K562 (cell line): ENCODE measurements around the gene WDR64. TPM values are rescaled to one million over a fixed set of nuclear protein-coding genes. Genes with fewer than 3 reads are reported as not detected.

Experiments
- ATAC-seq: fragments of 200-7000 bp; cut with Tn5 transposase; 3 replicates; pipeline ENCODE4 v1.9.1; 2020; ENCODE audit warnings: moderate library complexity
- BruUV-seq: library from RNA; stranded (reverse); fragments of 400-500 nt; replicated peaks from 2 replicates; lab custom pipeline; 2021; lab: Mats Ljungman, UMichigan
- CTCF ChIA-PET: fragments of 300-600 bp; formaldehyde crosslinking; extraction: SDS; loops from one replicate; lab custom pipeline; 2021; ENCODE audit warnings: low intra/inter-chr PET ratio; lab: Yijun Ruan, JAX
- POLR2A ChIA-PET: fragments of 300-600, 350-650 bp; sonication (Branson Sonifier 250); formaldehyde crosslinking; extraction: SDS; loops from one replicate; lab custom pipeline; 2021; ENCODE audit warnings: antibody characterized with exemption, inconsistent platforms; lab: Yijun Ruan, JAX
- DNase-seq, 4 experiments: peaks; one replicate each; pipeline versions ENCODE4 v3.0.0 to v3.0.0-alpha.2; 2011 to 2018; ENCODE audit warnings: low spot score in 3 of 4, mixed read lengths in 3 of 4; ENCODE audit errors: extremely low read depth in 1 of 4
- FAIRE-seq: peaks from 2 replicates; lab custom pipeline; 2011; peaks lifted over from hg19 to GRCh38; lab: Jason Lieb, UNC
- H2AFZ ChIP-seq: 2 replicates; pipeline ENCODE4 v1.6.0; 2011; ENCODE audit warnings: low read depth, low read length, control low read depth, inconsistent platforms
- H3K27ac ChIP-seq: fragments of 200-600 bp; 3 replicates; pipeline ENCODE4 v1.8.0; 2011; ENCODE audit warnings: low read depth, mild to moderate bottlenecking, control low read depth, inconsistent platforms, low read length, moderate library complexity, mixed read lengths; ENCODE audit errors: extremely low read depth
- H3K27me3 ChIP-seq, 2 experiments: fragments of 300-600 bp in 1 of 2; 2 replicates in 1 of 2; 3 replicates in 1 of 2; pipeline versions ENCODE4 v1.6.0 to v1.8.0; 2011; ENCODE audit warnings: inconsistent platforms in 2 of 2, low read length in 2 of 2, mild to moderate bottlenecking in 1 of 2, mixed read lengths in 1 of 2, moderate library complexity in 1 of 2; ENCODE audit not compliant: control insufficient read depth in 2 of 2, insufficient read depth in 2 of 2
- H3K36me3 ChIP-seq: fragments of 300-600 bp; 3 replicates; pipeline ENCODE4 v1.8.0; 2011; ENCODE audit warnings: mild to moderate bottlenecking, low read length, inconsistent platforms; ENCODE audit not compliant: control insufficient read depth, insufficient read depth
- H3K4me1 ChIP-seq, 2 experiments: fragments of 200-600 bp in 1 of 2; replicated peaks in 1 of 2; 2 replicates in 1 of 2; 3 replicates in 1 of 2; pipeline versions ENCODE4 v1.5.1 to v1.8.0; 2011; ENCODE audit warnings: inconsistent platforms in 2 of 2, low read length in 2 of 2, mild to moderate bottlenecking in 1 of 2, mixed read lengths in 1 of 2, moderate library complexity in 1 of 2; ENCODE audit not compliant: control insufficient read depth in 2 of 2, insufficient read depth in 2 of 2
- H3K4me2 ChIP-seq: 2 replicates; pipeline ENCODE4 v1.6.1; 2011; ENCODE audit warnings: low read length, control low read depth, inconsistent platforms, mixed read lengths; ENCODE audit not compliant: insufficient read depth
- H3K4me3 ChIP-seq: fragments of 200-600 bp; sonication (generic), shearing (Covaris generic); 2 replicates; pipeline ENCODE4 v1.5.1; 2016; ENCODE audit warnings: control low read depth, inconsistent platforms
- H3K79me2 ChIP-seq: fragments of 200-600 bp; 3 replicates; pipeline ENCODE4 v1.8.0; 2011; ENCODE audit warnings: low read length, inconsistent platforms; ENCODE audit not compliant: control insufficient read depth, insufficient read depth
- H3K9ac ChIP-seq, 2 experiments: 2 replicates each; pipeline versions ENCODE4 v1.6.0 to v1.6.1; 2011; ENCODE audit warnings: low read depth in 2 of 2, low read length in 2 of 2, control low read depth in 1 of 2, inconsistent platforms in 1 of 2, mild to moderate bottlenecking in 1 of 2, mixed read lengths in 1 of 2; ENCODE audit not compliant: insufficient read depth in 1 of 2
- H3K9me1 ChIP-seq: one replicate; pipeline ENCODE4 v1.6.0; 2011; ENCODE audit warnings: inconsistent platforms, mild to moderate bottlenecking, low read length, moderate library complexity; ENCODE audit not compliant: control insufficient read depth, insufficient read depth
- H3K9me3 ChIP-seq: replicated peaks from 2 replicates; pipeline ENCODE4 v1.5.1; 2011; ENCODE audit warnings: low read depth, low read length, inconsistent platforms; ENCODE audit not compliant: control insufficient read depth, insufficient read depth
- H4K20me1 ChIP-seq: replicated peaks from 2 replicates; pipeline ENCODE4 v1.6.1; 2011; ENCODE audit warnings: low read length, inconsistent platforms, mixed read lengths; ENCODE audit not compliant: control insufficient read depth, insufficient read depth
- KDM1A ChIP-seq, 2 experiments: fragments of 450-650 bp; IDR thresholded peaks; 2 replicates each; pipeline ENCODE4 v1.6.1; 2016; ENCODE audit warnings: mild to moderate bottlenecking in 2 of 2
- NR1H2 ChIP-seq: sonication (generic); formaldehyde crosslinking; IDR thresholded peaks from 2 replicates; pipeline ENCODE4 v1.4.0; 2020; ENCODE audit warnings: mild to moderate bottlenecking, missing genetic modification reagents
- RBM14 ChIP-seq: fragments of 200-400 bp; formaldehyde crosslinking; IDR thresholded peaks from 2 replicates; pipeline ENCODE4 v1.6.1; 2018; ENCODE audit warnings: low read depth, mild to moderate bottlenecking, low read length, moderate library complexity, borderline replicate concordance; ENCODE audit not compliant: insufficient read depth
- RFX7 ChIP-seq: fragments of 250-450 bp; sonication (Bioruptor Pico); IDR thresholded peaks from 2 replicates; pipeline ENCODE4 v1.5.1; 2021; ENCODE audit warnings: mild to moderate bottlenecking
- SAFB ChIP-seq: fragments of 200-400 bp; formaldehyde crosslinking; IDR thresholded peaks from 2 replicates; pipeline ENCODE4 v1.6.1; 2017; ENCODE audit warnings: low read depth, low read length, borderline replicate concordance
- ZNF551 ChIP-seq: fragments of 250-450 bp; sonication (Bioruptor Pico); IDR thresholded peaks from 2 replicates; pipeline ENCODE4 v1.5.0; 2021; ENCODE audit warnings: mild to moderate bottlenecking, moderate library complexity
- WGBS: fragments of 100-300 bp; shearing (Covaris generic); methylation state at CpG from one replicate; pipeline ENCODE4 v1.1.6; 2016; ENCODE audit warnings: low coverage, mixed read lengths; ENCODE audit not compliant: insufficient coverage; ENCODE audit errors: missing lambda C conversion rate; 5-methylcytosine and 5-hydroxymethylcytosine counted together
- in situ Hi-C: fragments of 300-500 bp; cut with MboI; formaldehyde crosslinking; loops from 4 replicates; pipeline ENCODE4 v1.15.0; 2018; ENCODE audit warnings: inconsistent platforms, mixed read lengths
- intact Hi-C: fragments of 100-400 bp; cut with micrococcal nuclease; formaldehyde crosslinking; loops from 2 replicates; pipeline ENCODE4 v1.14.2; 2022
- polyA plus RNA-seq, 8 experiments: library from polyadenylated mRNA; depleted of rRNA in 4 of 8; stranded (reverse) in 5 of 8; unstranded in 3 of 8; fragments of >200 nt; fragmentation: Nextera tagmentation in 2 of 8; fragmentation: Illumina TruSeq in 1 of 8; extraction: Ambion mirVana in 2 of 8; extraction: Trizol in 1 of 8; gene quantifications; 2 replicates each; pipeline versions ENCODE4 v1.2.1 to v1.2.3, GENCODE V29; 2011 to 2014; ENCODE audit warnings: inconsistent platforms in 1 of 8, missing spikeins in 1 of 8
- total RNA-seq, 7 experiments: library from RNA; depleted of rRNA in 6 of 7; stranded (reverse); fragments of >200 nt in 6 of 7; fragmentation: Illumina TruSeq in 2 of 7; extraction: Trizol in 2 of 7; gene quantifications; 2 replicates each; pipeline versions ENCODE4 v1.2.1 to v1.2.3, GENCODE V29; 2011 to 2021; ENCODE audit warnings: low replicate concordance in 1 of 7
- TF ChIP-seq, protein P1 (sequence below): sonication (generic); formaldehyde crosslinking; IDR thresholded peaks from 2 replicates; pipeline ENCODE4 v1.9.0; 2022; ENCODE audit warnings: mild to moderate bottlenecking, missing genetic modification reagents
- TF ChIP-seq, protein P2 (sequence below): fragments of 250-450 bp; sonication (Bioruptor Pico); IDR thresholded peaks from 2 replicates; pipeline ENCODE4 v1.5.1; 2021; ENCODE audit warnings: mild to moderate bottlenecking
- TF ChIP-seq, protein P3 (sequence below): fragments of 200-800 bp; sonication (Bioruptor generic); IDR thresholded peaks from 2 replicates; pipeline ENCODE4 v1.6.1; 2016; ENCODE audit warnings: missing genetic modification characterization, missing compliant biosample characterization

Gene WDR64
- total and polyA plus RNA-seq, 9 of the 15 experiments (the other 6 are each of a cell fraction or from before 2014, with no cell fraction given): 0.06 to 0.29 (median 0.19) TPM; not detected in 5

GRCh38 chr1:241707442-241707841 lies 55.4 kb downstream of the WDR64 start:
- no peak overlapping the region for H3K4me3 ChIP-seq
- H3K9ac ChIP-seq: no peak overlapping the region
- no peak for FAIRE-seq
- no peaks in the 10 kb centered on the region for H4K20me1 ChIP-seq
- H3K9me3 ChIP-seq: peaks cover 6% of the 10 kb centered on the region
- 66% methylated on average over 2 of the region's 2 CpGs for WGBS
- in situ Hi-C loops (no loop called here), intact Hi-C loops (no loop called here)
- no TSS peak for BruUV-seq
- no peak for DNase-seq
- no peaks in the 10 kb centered on the region for H3K79me2 ChIP-seq
- H3K9me1 ChIP-seq: no peaks in the 10 kb centered on the region
- peak overlapping the region; percentile 40 for H2AFZ ChIP-seq
- TF ChIP-seq RFX7 (no peak), KDM1A (IDR thresholded peaks at IDR 0.05) (no peak), RBM14 (no peak), NR1H2 (CRISPR knock-in tag) (no peak), SAFB (no peak), ZNF551 (CRISPR knock-in tag) (no peak)
- TF ChIP-seq, protein P1, sequence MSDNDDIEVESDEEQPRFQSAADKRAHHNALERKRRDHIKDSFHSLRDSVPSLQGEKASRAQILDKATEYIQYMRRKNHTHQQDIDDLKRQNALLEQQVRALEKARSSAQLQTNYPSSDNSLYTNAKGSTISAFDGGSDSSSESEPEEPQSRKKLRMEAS (CRISPR knock-in tag): no peak
- TF ChIP-seq, protein P2, sequence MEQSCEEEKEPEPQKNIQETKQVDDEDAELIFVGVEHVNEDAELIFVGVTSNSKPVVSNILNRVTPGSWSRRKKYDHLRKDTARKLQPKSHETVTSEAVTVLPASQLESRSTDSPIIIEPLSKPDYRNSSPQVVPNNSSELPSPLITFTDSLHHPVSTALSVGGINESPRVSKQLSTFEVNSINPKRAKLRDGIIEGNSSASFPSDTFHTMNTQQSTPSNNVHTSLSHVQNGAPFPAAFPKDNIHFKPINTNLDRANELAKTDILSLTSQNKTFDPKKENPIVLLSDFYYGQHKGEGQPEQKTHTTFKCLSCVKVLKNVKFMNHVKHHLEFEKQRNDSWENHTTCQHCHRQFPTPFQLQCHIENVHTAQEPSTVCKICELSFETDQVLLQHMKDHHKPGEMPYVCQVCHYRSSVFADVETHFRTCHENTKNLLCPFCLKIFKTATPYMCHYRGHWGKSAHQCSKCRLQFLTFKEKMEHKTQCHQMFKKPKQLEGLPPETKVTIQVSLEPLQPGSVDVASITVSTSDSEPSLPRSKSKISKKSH (CRISPR knock-in tag): no peak
- TF ChIP-seq, protein P3, sequence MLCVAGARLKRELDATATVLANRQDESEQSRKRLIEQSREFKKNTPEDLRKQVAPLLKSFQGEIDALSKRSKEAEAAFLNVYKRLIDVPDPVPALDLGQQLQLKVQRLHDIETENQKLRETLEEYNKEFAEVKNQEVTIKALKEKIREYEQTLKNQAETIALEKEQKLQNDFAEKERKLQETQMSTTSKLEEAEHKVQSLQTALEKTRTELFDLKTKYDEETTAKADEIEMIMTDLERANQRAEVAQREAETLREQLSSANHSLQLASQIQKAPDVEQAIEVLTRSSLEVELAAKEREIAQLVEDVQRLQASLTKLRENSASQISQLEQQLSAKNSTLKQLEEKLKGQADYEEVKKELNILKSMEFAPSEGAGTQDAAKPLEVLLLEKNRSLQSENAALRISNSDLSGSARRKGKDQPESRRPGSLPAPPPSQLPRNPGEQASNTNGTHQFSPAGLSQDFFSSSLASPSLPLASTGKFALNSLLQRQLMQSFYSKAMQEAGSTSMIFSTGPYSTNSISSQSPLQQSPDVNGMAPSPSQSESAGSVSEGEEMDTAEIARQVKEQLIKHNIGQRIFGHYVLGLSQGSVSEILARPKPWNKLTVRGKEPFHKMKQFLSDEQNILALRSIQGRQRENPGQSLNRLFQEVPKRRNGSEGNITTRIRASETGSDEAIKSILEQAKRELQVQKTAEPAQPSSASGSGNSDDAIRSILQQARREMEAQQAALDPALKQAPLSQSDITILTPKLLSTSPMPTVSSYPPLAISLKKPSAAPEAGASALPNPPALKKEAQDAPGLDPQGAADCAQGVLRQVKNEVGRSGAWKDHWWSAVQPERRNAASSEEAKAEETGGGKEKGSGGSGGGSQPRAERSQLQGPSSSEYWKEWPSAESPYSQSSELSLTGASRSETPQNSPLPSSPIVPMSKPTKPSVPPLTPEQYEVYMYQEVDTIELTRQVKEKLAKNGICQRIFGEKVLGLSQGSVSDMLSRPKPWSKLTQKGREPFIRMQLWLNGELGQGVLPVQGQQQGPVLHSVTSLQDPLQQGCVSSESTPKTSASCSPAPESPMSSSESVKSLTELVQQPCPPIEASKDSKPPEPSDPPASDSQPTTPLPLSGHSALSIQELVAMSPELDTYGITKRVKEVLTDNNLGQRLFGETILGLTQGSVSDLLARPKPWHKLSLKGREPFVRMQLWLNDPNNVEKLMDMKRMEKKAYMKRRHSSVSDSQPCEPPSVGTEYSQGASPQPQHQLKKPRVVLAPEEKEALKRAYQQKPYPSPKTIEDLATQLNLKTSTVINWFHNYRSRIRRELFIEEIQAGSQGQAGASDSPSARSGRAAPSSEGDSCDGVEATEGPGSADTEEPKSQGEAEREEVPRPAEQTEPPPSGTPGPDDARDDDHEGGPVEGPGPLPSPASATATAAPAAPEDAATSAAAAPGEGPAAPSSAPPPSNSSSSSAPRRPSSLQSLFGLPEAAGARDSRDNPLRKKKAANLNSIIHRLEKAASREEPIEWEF: no peak
- CTCF ChIA-PET: no interaction called here
- no peaks in the 10 kb centered on the region; a peak in 1 of 5 replicates for H3K27me3 ChIP-seq
- POLR2A ChIA-PET: interaction anchor here (1.2 to 1.6 kb wide), 2 partner anchors 9 to 19 kb away, joined by 3 read pairs; no protein-coding TSS in a partner anchor
- ATAC-seq: no peak
- no peak overlapping the region for H3K27ac ChIP-seq
- H3K36me3 ChIP-seq: no peaks in the 10 kb centered on the region
- peaks cover 0 to 3% of the 10 kb centered on the region in 2 experiments; a peak in 2 of 5 replicates for H3K4me1 ChIP-seq
- no peak overlapping the region for H3K4me2 ChIP-seq
